ENCODE results near the gene MSH2.

GRCh38 chr2:47375307-47375706 lies 27.6 kb upstream of the MSH2 start:
- TF ChIP-seq CTCF (IDR thresholded peaks at IDR 0.05; ENCODE audit: low read length) (no peak), EZH2 (optimal IDR thresholded peaks at IDR 0.05; ENCODE audit: low read depth, low read length) (no peak), EZH2phosphoT487 (IDR thresholded peaks at IDR 0.05; ENCODE audit: low read length) (no peak)

All from MM.1S (cell line).